ENCODE measurements around the gene KCNG2.

GRCh38 chr18:79796016-79796415 is 1.7 kb upstream of the KCNG2 start:
- TF ChIP-seq EZH2 (IDR thresholded peaks at IDR 0.05; ENCODE audit: low read depth): no peak
- TF ChIP-seq CTCF (conservative IDR thresholded peaks at IDR 0.05): no peak
